Activated naive CD4-positive, alpha-beta T cell treated with anti-CD3 and anti-CD28 coated beads, Interleukin-2, amount 10 ng/mL, durations not matched to agents 5 hours and 36 hours (primary cell): ENCODE results near the gene BNIP2. TPM values are rescaled to one million over a fixed set of nuclear protein-coding genes. Genes with fewer than 3 reads are reported as not detected.

Source experiments
- total RNA-seq, 2 experiments: library from RNA; stranded (reverse); gene quantifications; one replicate each; pipeline ENCODE4 v1.2.3, GENCODE V29; 2021

BNIP2 gene, protein sequence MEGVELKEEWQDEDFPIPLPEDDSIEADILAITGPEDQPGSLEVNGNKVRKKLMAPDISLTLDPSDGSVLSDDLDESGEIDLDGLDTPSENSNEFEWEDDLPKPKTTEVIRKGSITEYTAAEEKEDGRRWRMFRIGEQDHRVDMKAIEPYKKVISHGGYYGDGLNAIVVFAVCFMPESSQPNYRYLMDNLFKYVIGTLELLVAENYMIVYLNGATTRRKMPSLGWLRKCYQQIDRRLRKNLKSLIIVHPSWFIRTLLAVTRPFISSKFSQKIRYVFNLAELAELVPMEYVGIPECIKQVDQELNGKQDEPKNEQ
- total RNA-seq: 10 to 100 TPM; 78.6 to 80.9 TPM

DNA sequence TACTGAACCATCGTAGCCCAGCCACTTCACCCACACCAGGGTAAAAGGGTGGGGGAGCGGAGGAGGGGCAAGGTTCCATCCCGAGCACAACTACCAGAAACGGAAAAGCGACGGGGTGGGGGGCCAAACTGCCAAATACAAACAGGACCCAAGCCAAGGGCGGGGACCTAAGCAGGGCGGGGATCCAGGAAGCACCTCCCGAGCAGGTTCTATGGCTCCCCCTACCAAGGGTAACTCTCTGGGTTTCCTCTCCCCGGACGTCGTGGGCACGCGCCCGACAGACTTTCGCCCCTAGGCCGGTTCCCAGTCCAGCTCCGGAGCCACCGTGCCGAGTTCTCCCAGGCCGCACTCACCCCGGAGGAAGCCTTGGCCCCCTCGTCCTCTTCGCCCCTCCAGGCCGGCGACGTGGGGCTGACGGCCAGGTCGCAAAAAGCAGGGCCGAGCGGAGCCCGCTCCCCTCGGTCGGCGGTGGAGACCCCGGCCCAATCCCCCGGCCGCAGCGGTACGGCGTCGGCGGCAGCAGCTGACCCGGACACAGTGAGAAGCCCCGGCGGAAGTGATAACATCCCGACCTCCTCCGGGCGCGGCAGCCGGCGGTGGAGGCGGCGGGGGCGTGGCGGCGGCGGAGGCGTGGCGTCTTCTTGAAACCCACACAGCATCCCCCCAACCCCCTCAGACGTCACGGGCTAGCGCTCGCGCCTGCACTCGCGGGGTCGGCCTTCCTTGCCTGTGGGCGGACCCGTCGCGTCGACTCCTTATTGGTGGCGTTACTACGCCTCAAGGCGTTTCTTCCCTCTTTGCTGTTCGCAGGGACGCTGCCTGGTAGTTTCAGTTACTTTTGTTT is at the start of gene BNIP2:
Gene BNIP2, minus strand, starts transcription at position 539 of the 844 bp plus-strand sequence. CDS start 6,863 bp downstream, outside the sequence.

DNA sequence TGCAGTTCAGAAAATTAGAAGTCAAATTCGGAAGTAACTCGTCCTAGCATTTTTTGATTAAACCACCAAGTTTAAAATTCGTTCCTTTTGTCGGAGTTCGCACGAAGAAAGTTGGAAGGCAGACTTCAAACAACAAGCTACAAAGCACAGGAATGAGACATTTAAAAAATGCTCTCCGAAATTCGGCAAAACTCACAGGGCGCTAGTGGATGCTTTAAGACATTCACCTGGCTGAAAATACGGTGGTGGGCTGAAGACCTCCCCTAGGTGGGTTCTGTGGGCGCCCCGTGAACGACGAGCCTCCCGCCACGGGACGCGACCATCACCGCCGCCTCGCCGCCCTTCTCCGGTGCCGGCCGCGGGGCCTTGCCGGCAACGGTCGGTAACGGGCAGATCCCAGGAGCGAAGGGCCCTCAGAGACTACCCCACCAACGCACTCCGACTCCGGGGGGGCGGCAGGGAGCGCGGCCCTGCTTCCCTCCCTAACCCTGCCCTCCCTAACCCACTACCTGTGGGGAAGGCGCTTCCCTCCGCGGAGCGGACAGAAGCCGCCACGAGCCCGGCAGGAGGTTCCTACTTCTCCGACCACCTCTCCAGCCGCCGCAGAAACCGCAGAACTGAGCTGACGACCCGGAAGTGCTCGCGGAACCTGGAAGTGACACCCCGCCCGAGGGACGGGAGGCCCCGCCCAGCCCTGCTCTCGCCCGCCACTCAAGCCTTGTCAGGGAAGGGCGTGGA is 32.1 kb downstream of the BNIP2 start, which contains the start of gene GTF2A2:
Gene GTF2A2, minus strand, starts transcription at position 619 of the 738 bp plus-strand sequence. CDS start 5,238 bp downstream, outside the sequence.

DNA sequence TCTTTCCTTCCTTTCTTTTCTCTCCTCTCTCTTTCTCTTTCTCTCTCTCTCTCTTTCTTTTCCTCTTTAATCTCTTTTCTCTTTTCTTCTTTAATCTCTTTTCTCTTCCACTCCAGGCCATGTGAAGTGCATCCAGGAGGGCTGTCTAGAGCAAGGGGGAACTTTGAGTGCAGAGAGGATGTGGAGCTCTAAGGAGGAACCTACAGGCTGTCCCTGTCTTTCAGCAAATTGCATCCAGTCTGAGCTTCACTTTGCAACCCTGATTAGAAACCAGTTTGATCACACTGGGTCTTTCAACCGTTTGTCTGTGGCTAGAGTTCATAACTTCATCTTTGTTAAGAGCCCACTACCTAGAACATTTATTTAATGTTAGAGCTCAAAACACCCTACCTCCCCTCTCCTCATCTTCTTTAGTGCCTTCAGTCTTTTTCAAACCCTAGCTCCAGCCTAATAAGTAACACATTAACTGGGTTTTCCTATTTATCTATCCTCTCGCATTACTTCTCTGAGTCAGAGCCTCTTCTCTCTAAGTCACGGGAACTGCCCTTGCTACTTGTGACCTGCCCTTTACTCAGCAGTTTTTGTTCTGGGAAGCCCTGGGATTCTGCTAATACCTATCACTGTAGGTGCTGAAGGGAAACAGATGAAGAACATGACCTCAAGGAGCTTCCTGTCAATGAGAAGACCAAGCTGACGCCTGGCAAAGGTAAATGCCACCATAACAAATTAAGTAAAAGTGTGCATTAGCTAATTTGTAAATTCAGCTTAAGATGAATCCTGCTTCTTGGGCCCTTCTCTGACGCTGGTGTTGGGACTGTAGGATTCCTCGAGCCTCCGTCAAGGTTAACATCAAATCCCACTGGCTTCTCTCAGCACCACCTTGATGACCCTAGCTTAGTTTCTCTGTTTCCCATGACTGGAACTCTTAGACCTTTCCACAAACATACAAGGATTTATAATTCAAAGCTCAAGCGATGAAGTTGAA is 77.6 kb downstream of the BNIP2 start, which contains the start of gene GCNT3:
Gene GCNT3, plus strand, starts transcription at position 508 of the 985 bp plus-strand sequence. CDS start 6,456 bp downstream, outside the sequence.

Other genes with a start within 250 kb of the BNIP2 start
- gene GCNT3, start 77.5 kb downstream of the BNIP2 start, total RNA-seq: not detected
- gene GTF2A2, start 31.8 kb downstream of the BNIP2 start, total RNA-seq: 10 to 100 TPM; 85.5 to 98.1 TPM